Measurements from ENCODE around the gene SKA1. TPM values are rescaled to one million over a fixed set of nuclear protein-coding genes. Genes with fewer than 3 reads are reported as not detected.

Gene SKA1
- total RNA-seq (ENCODE audit: low replicate concordance) = 3.0 and 29.5 TPM in 2 replicates

GRCh38 chr18:50374753-50375391 lies at the start of gene SKA1:
SKA1 (plus strand) TSS chr18:50375046; CDS start chr18:50375831, 785 bp downstream.
- DNase-seq (ENCODE audit: low read depth) = peak; percentile 91
- peak within 1 kb of the TSS; percentile 89 for H3K4me3 ChIP-seq (ENCODE audit: low read depth, low read length)
- TF ChIP-seq CTCF (IDR thresholded peaks at IDR 0.05; ENCODE audit: insufficient read depth, low read length) = no peak

GRCh38 chr18:50327983-50328382 lies 46.9 kb upstream of the SKA1 start:
- DNase-seq (ENCODE audit: low read depth) = no peak
- no peak for TF ChIP-seq CTCF (IDR thresholded peaks at IDR 0.05; ENCODE audit: insufficient read depth, low read length)

GRCh38 chr18:50330176-50330575 lies 44.7 kb upstream of the SKA1 start:
- no peak overlapping the region for H3K4me3 ChIP-seq (ENCODE audit: low read depth, low read length)
- no peak for TF ChIP-seq CTCF (IDR thresholded peaks at IDR 0.05; ENCODE audit: insufficient read depth, low read length)
- DNase-seq (ENCODE audit: low read depth) = no peak

More at GRCh38 chr18:50327983-50328382, 46.9 kb upstream of the SKA1 start:
- no peak overlapping the region for H3K4me3 ChIP-seq (ENCODE audit: low read depth, low read length)

GRCh38 chr18:50331691-50332090 lies 43.2 kb upstream of the SKA1 start:
- H3K4me3 ChIP-seq (ENCODE audit: low read depth, low read length) = no peak overlapping the region
- no peak for TF ChIP-seq CTCF (IDR thresholded peaks at IDR 0.05; ENCODE audit: insufficient read depth, low read length)
- DNase-seq (ENCODE audit: low read depth) = no peak

- no peak for TF ChIP-seq CTCF (IDR thresholded peaks at IDR 0.05; ENCODE audit: insufficient read depth, low read length)
- DNase-seq (ENCODE audit: low read depth) = no peak
- H3K4me3 ChIP-seq (ENCODE audit: low read depth, low read length) = no peak overlapping the region
These were observed 40.2 kb upstream of the SKA1 start for GRCh38 chr18:50334546-50335152.

GRCh38 chr18:50338122-50338521 lies 36.7 kb upstream of the SKA1 start:
- DNase-seq (ENCODE audit: low read depth) = no peak
- TF ChIP-seq CTCF (IDR thresholded peaks at IDR 0.05; ENCODE audit: insufficient read depth, low read length) = no peak
- no peak overlapping the region for H3K4me3 ChIP-seq (ENCODE audit: low read depth, low read length)

Measured in fibroblast of the aortic adventitia (primary cell).